Endodermal cell (in vitro differentiated cells): ENCODE results near the gene SGMS1. TPM values are rescaled to one million over a fixed set of nuclear protein-coding genes. Genes with fewer than 3 reads are reported as not detected.
"Not testable (repeated sequence)": the region's sequence is repeated elsewhere in the genome, so short reads cannot be mapped to it uniquely, and the experiment has no call there.

Source experiments
- DNase-seq: peaks from one replicate; pipeline ENCODE4 v3.0.0-alpha.2; 2017
- H3K27ac ChIP-seq: 2 replicates; pipeline ENCODE4 v1.5.1; 2013; ENCODE audit warnings: mild to moderate bottlenecking, low read depth, low read length, moderate library complexity
- H3K27me3 ChIP-seq: 2 replicates; pipeline ENCODE4 v1.6.1; 2013; ENCODE audit warnings: mild to moderate bottlenecking, low read length, moderate library complexity; ENCODE audit not compliant: insufficient read depth, control insufficient read depth, poor library complexity, severe bottlenecking
- H3K36me3 ChIP-seq: 2 replicates; pipeline ENCODE4 v1.7.0; 2013; ENCODE audit warnings: mild to moderate bottlenecking, low read length, moderate library complexity; ENCODE audit not compliant: control insufficient read depth, insufficient read depth
- H3K4me1 ChIP-seq: one replicate; pipeline ENCODE4 v1.7.0; 2013; ENCODE audit warnings: low read length; ENCODE audit not compliant: control insufficient read depth, insufficient read depth
- H3K4me3 ChIP-seq: 2 replicates; pipeline ENCODE4 v1.5.1; 2013; ENCODE audit warnings: mild to moderate bottlenecking, low read length, moderate library complexity
- H3K9ac ChIP-seq: 2 replicates; pipeline ENCODE4 v1.6.1; 2013; ENCODE audit warnings: mild to moderate bottlenecking, low read length, moderate library complexity; ENCODE audit not compliant: poor library complexity, severe bottlenecking; ENCODE audit errors: extremely low read depth
- H3K9me3 ChIP-seq: 2 replicates; pipeline ENCODE4 v1.6.1; 2013; ENCODE audit warnings: mild to moderate bottlenecking, low read length, moderate library complexity; ENCODE audit not compliant: control insufficient read depth
- H3K27ac Mint-ChIP-seq: 2 replicates; pipeline ENCODE4 v1.8.0; 2020; ENCODE audit warnings: mixed read lengths
- H3K27me3 Mint-ChIP-seq: 2 replicates; pipeline ENCODE4 v1.8.0; 2021; ENCODE audit warnings: mild to moderate bottlenecking, mixed read lengths; ENCODE audit not compliant: insufficient read depth
- H3K36me3 Mint-ChIP-seq: 2 replicates; pipeline ENCODE4 v1.8.0; 2020; ENCODE audit warnings: low read depth, mixed read lengths
- H3K4me1 Mint-ChIP-seq: 2 replicates; pipeline ENCODE4 v1.8.0; 2020; ENCODE audit warnings: mixed read lengths
- H3K4me3 Mint-ChIP-seq: 2 replicates; pipeline ENCODE4 v1.8.0; 2020; ENCODE audit warnings: mild to moderate bottlenecking, moderate library complexity, mixed read lengths
- H3K9me3 Mint-ChIP-seq: 2 replicates; pipeline ENCODE4 v1.8.0; 2020; ENCODE audit warnings: mild to moderate bottlenecking, mixed read lengths
- CTCF ChIP-seq: fragments of 200-600 bp; sonication (generic); conservative IDR thresholded peaks from 2 replicates; pipeline ENCODE4 v1.5.0; 2021; ENCODE audit warnings: antibody characterized with exemption, mild to moderate bottlenecking
- WGBS, 2 experiments: methylation state at CpG; one replicate each; pipeline versions ENCODE4 v1.1.5 to v1.1.7; 2013; ENCODE audit warnings: missing lambda C conversion rate in 2 of 2, mixed read lengths in 1 of 2; ENCODE audit not compliant: insufficient coverage in 1 of 2, insufficient read length in 1 of 2; 5-methylcytosine and 5-hydroxymethylcytosine counted together
- total RNA-seq, 2 donors: library from RNA; stranded (reverse); fragmentation: NEBNext Ultra II Directional in 1 of 2; extraction: Animal tissue kit (Norgen Biotek cat#: 25700) in 1 of 2; gene quantifications; 2 replicates in 1 of 2; 3 replicates in 1 of 2; pipeline ENCODE4 v1.2.1, GENCODE V29; 2021

Gene SGMS1
- total RNA-seq, 2 donors from 2014 or later = 12.0 to 14.3 TPM

GRCh38 chr10:50648089-50648934 is 24.6 kb upstream of the SGMS1 start:
- Mint-ChIP-seq H3K4me3 (no peak overlapping the region), H3K4me1 (no peaks in the 10 kb centered on the region), H3K9me3 (no peaks in the 10 kb centered on the region), H3K27ac (no peak overlapping the region), H3K36me3 (no peaks in the 10 kb centered on the region), H3K27me3 (no peaks in the 10 kb centered on the region)
- no peaks in the 10 kb centered on the region for H3K27me3 ChIP-seq
- H3K4me1 ChIP-seq = no peaks in the 10 kb centered on the region
- no peak for DNase-seq
- TF ChIP-seq CTCF = no peak
- no peak overlapping the region for H3K9ac ChIP-seq
- H3K4me3 ChIP-seq = no peak overlapping the region
- no peak overlapping the region for H3K27ac ChIP-seq
- no peaks in the 10 kb centered on the region for H3K36me3 ChIP-seq
- 93% methylated on average over 6 to 7 of the region's 7 CpGs for WGBS, 2 experiments
- no peaks in the 10 kb centered on the region for H3K9me3 ChIP-seq

- not testable (repeated sequence) for DNase-seq, H3K27me3 Mint-ChIP-seq, H3K9me3 Mint-ChIP-seq, H3K9ac ChIP-seq, H3K27ac ChIP-seq, H3K36me3 Mint-ChIP-seq, H3K4me3 ChIP-seq, H3K27ac Mint-ChIP-seq, H3K4me1 ChIP-seq, H3K4me1 Mint-ChIP-seq, H3K4me3 Mint-ChIP-seq, H3K36me3 ChIP-seq, H3K9me3 ChIP-seq, H3K27me3 ChIP-seq
- 96 to 100% methylated on average over 1 of the region's 1 CpG for WGBS, 2 experiments
These were observed 23.6 kb upstream of the SGMS1 start for GRCh38 chr10:50647350-50647749.

- Mint-ChIP-seq H3K4me3 (no peak overlapping the region), H3K9me3 (no peaks in the 10 kb centered on the region), H3K27me3 (no peaks in the 10 kb centered on the region), H3K36me3 (no peaks in the 10 kb centered on the region), H3K27ac (no peak overlapping the region), H3K4me1 (no peaks in the 10 kb centered on the region)
- Histone ChIP-seq H3K4me3 (no peak overlapping the region), H3K9ac (no peak overlapping the region), H3K9me3 (no peaks in the 10 kb centered on the region), H3K27me3 (no peaks in the 10 kb centered on the region), H3K36me3 (no peaks in the 10 kb centered on the region), H3K27ac (no peak overlapping the region), H3K4me1 (no peaks in the 10 kb centered on the region)
- DNase-seq = no peak
- no peak for TF ChIP-seq CTCF
These were observed 21.5 kb upstream of the SGMS1 start for GRCh38 chr10:50645236-50645635.

GRCh38 chr10:50641626-50642025 is 17.9 kb upstream of the SGMS1 start:
- Histone ChIP-seq H3K9ac (no peak overlapping the region), H3K4me1 (no peaks in the 10 kb centered on the region), H3K36me3 (no peaks in the 10 kb centered on the region), H3K27me3 (no peaks in the 10 kb centered on the region), H3K4me3 (no peak overlapping the region), H3K9me3 (no peaks in the 10 kb centered on the region), H3K27ac (no peak overlapping the region)
- WGBS, 2 experiments = 78 to 90% methylated on average over 1 to 2 of the region's 2 CpGs
- no peak overlapping the region for H3K4me3 Mint-ChIP-seq
- H3K4me1 Mint-ChIP-seq = no peaks in the 10 kb centered on the region
- no peaks in the 10 kb centered on the region for H3K27me3 Mint-ChIP-seq
- H3K27ac Mint-ChIP-seq = no peak overlapping the region
- no peaks in the 10 kb centered on the region for H3K36me3 Mint-ChIP-seq
- TF ChIP-seq CTCF = no peak
- no peaks in the 10 kb centered on the region for H3K9me3 Mint-ChIP-seq
- DNase-seq = no peak
